ENCODE results near the gene CEACAM21. TPM values are rescaled to one million over a fixed set of nuclear protein-coding genes. Genes with fewer than 3 reads are reported as not detected.

Gene CEACAM21
- total and polyA plus RNA-seq, 8 donors, result 0.63 to 6.1 (median 2.0) TPM; not detected in 5

DNA sequence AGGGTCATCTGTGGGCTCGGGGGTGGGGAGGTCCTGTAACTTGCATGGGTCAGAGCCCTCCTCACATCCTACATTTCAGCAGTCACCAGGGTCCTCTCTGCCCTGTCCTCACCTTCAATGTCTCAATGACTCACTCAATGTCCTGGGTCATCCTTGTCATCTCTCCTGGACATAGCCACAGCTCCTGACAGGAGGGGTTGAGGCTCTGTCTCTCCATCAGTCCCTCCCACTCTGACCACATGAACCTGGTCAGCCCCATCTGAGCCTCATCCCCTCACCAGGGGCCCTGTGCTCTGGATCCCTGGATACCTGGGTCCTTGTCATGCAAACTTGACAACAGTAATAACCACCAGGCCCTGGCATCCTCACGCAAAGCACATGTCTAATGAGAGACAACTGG, 13.4 kb downstream of the CEACAM21 start:
- intact Hi-C loops (cut with DNase I; ENCODE audit: low total_unique reads), result no loop called here
- Histone ChIP-seq H3K27ac (no peak overlapping the region), H3K4me1 (no peaks in the 10 kb centered on the region), H3K9me3 (peaks cover 0 to 8% (median 2%) of the 10 kb centered on the region in 4 donors), H3K4me3 (no peak overlapping the region), H3K36me3 (peaks cover 0 to 9% (median 0%) of the 10 kb centered on the region in 4 donors), H3K27me3 (peaks cover 0 to 37% (median 0%) of the 10 kb centered on the region in 3 donors)
- no peak for DNase-seq
- TF ChIP-seq EP300 (IDR thresholded peaks at IDR 0.05) (no peak), POLR2AphosphoS5 (IDR thresholded peaks at IDR 0.05) (no peak), POLR2A (IDR thresholded peaks at IDR 0.05) (no peak)
- TF ChIP-seq, protein P1, sequence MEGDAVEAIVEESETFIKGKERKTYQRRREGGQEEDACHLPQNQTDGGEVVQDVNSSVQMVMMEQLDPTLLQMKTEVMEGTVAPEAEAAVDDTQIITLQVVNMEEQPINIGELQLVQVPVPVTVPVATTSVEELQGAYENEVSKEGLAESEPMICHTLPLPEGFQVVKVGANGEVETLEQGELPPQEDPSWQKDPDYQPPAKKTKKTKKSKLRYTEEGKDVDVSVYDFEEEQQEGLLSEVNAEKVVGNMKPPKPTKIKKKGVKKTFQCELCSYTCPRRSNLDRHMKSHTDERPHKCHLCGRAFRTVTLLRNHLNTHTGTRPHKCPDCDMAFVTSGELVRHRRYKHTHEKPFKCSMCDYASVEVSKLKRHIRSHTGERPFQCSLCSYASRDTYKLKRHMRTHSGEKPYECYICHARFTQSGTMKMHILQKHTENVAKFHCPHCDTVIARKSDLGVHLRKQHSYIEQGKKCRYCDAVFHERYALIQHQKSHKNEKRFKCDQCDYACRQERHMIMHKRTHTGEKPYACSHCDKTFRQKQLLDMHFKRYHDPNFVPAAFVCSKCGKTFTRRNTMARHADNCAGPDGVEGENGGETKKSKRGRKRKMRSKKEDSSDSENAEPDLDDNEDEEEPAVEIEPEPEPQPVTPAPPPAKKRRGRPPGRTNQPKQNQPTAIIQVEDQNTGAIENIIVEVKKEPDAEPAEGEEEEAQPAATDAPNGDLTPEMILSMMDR (IDR thresholded peaks at IDR 0.05), result no peak
- WGBS, 5 donors, result 42 to 56% (median 45%) methylated on average over 2 of the region's 2 CpGs

DNA sequence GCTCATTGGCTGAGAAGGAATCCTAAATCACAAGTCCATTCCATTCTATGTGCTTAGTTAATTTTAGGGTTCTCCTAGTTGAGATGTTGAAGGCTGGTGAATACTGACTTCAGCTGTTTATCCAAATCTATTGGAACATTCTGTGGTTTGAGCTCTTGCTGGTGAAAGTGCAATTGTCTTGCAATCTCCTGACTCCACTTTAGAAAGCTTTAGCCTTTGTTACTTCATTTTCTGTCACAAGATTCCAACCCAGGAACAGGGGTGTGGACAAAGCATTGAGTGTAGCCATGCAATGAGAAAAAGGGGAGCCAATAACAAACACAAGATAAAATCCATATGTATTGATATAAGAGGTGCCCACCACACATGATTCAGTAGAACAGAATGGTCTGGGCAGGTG, 15.0 kb downstream of the CEACAM21 start:
- Histone ChIP-seq H3K27me3 (peaks cover 0 to 39% (median 3%) of the 10 kb centered on the region in 3 donors), H3K4me1 (no peaks in the 10 kb centered on the region), H3K4me3 (no peak overlapping the region), H3K9me3 (peaks cover 0 to 8% (median 2%) of the 10 kb centered on the region in 4 donors), H3K27ac (no peak overlapping the region), H3K36me3 (peaks cover 0 to under 1% (median 0%) of the 10 kb centered on the region in 4 donors)
- intact Hi-C loops (cut with DNase I; ENCODE audit: low total_unique reads), result no loop called here
- no peak for DNase-seq
- TF ChIP-seq, protein P1 (IDR thresholded peaks at IDR 0.05), result no peak
- TF ChIP-seq EP300 (IDR thresholded peaks at IDR 0.05) (no peak), POLR2AphosphoS5 (IDR thresholded peaks at IDR 0.05) (no peak)

DNA sequence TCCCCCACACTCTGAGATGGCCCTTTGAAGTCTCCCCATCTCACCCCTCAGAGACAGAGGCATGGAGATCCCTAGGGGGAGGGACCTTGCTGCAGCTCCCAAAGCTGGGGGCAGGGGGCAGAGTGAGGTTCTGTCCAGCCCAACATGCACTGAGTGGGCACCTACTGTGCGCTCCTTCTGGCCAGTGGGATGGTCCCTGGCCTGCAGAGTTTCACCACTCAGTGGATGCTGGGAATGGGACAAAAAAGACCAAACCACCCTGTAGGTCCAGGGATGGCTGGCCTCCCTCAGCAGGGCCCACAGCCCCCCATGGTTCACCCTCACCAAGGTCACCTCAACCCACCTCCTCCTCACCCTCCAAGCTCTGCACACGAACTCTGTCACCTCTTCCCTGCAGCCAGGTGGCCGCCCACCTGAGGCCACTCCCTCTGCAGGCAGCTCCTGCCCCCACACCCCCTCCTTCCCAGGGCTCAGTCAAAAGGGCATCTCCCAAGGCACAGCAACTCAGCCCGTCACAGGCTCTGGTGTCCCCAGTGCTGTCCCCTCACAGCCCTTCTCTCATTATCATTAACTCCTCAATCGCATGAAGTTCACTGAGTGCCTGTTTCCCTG, 16.1 kb downstream of the CEACAM21 start:
- no peak for DNase-seq
- Histone ChIP-seq H3K36me3 (no peaks in the 10 kb centered on the region), H3K27ac (no peak overlapping the region), H3K4me3 (no peak overlapping the region), H3K4me1 (no peaks in the 10 kb centered on the region), H3K9me3 (peaks cover 0 to 8% (median 2%) of the 10 kb centered on the region in 4 donors), H3K27me3 (peaks cover 0 to 49% (median 7%) of the 10 kb centered on the region in 3 donors)
- TF ChIP-seq POLR2AphosphoS5 (IDR thresholded peaks at IDR 0.05) (no peak), POLR2A (IDR thresholded peaks at IDR 0.05) (no peak), EP300 (IDR thresholded peaks at IDR 0.05) (no peak)
- TF ChIP-seq, protein P1 (IDR thresholded peaks at IDR 0.05), result no peak
- 24 to 53% (median 43%) methylated on average over 4 to 5 of the region's 5 CpGs for WGBS, 5 donors
- intact Hi-C loops (cut with DNase I; ENCODE audit: low total_unique reads), result no loop called here

DNA sequence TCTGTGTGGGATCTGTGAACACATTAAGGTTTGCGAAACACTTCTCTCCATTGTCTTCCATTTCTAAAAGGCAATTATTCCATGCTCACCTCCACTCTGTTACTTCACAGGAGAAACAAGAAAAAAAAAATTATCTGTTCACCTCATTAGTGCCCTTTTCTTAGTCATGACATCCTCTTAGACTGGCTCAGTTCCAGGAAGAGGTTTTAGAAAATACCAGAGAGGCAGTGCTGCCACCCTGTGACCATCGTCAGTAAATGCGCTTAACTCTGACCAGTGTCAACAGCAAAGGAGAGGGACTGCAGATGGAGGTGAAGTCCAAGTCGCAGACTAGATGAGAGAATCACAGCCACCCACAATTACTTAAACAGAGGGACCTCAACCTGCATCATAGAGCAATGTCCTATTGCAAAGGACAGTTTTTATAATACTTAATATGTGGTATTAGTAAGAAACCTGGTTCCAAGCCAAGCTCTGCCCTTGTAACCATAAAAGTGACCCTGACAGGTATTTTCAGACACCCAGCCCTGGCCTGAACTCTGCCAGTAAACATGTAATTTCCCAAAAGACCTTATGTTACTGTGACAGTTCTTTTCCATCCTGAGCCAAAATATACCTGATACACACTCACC, 19.4 kb downstream of the CEACAM21 start:
- 18 to 28% (median 25%) methylated on average over 4 of the region's 4 CpGs for WGBS, 5 donors

More for the DNA sequence above, 19.4 kb downstream of the CEACAM21 start:
- Histone ChIP-seq H3K27me3 (peaks cover 0 to 24% (median 7%) of the 10 kb centered on the region in 3 donors), H3K9me3 (peaks cover 0 to 8% (median 2%) of the 10 kb centered on the region in 4 donors), H3K4me3 (no peak overlapping the region), H3K4me1 (peaks cover 0 to 4% (median 0%) of the 10 kb centered on the region in 4 donors), H3K27ac (no peak overlapping the region), H3K36me3 (no peaks in the 10 kb centered on the region)
- no peak for TF ChIP-seq POLR2AphosphoS5 (IDR thresholded peaks at IDR 0.05)
- TF ChIP-seq, protein P1 (IDR thresholded peaks at IDR 0.05), result peak in 4 of 7 experiments; percentile 29 to 54 (median 48)
- intact Hi-C loops (cut with DNase I; ENCODE audit: low total_unique reads), result no loop called here
- DNase-seq, result peak; percentile 53 to 81
